GM23338 (cell line): ENCODE data around the gene DPYD.

Source experiments
- EZH2 ChIP-seq: fragments of 200-600 bp; sonication (generic); IDR thresholded peaks from one replicate; pipeline ENCODE4 v1.8.0; 2017; ENCODE audit warnings: antibody characterized with exemption, mild to moderate bottlenecking, low read depth; ENCODE audit not compliant: unreplicated experiment
- JUNB ChIP-seq: IDR thresholded peaks from one replicate; pipeline ENCODE4 v1.6.1; 2016; ENCODE audit warnings: antibody characterized with exemption; ENCODE audit not compliant: unreplicated experiment
- TF ChIP-seq, protein P1 (sequence below), 2 experiments: fragments of 200-600 bp in 1 of 2; sonication (generic) in 1 of 2; conservative IDR thresholded peaks; 2 replicates each; pipeline versions ENCODE4 v1.5.1 to v1.6.1; 2016 to 2017; ENCODE audit warnings: antibody characterized with exemption in 2 of 2, low read depth in 2 of 2, mild to moderate bottlenecking in 2 of 2, moderate library complexity in 1 of 2
- TF ChIP-seq, protein P2 (sequence below): IDR thresholded peaks from 2 replicates; pipeline ENCODE4 v1.6.1; 2016; ENCODE audit warnings: antibody characterized with exemption
- TF ChIP-seq, protein P3 (sequence below): IDR thresholded peaks from one replicate; pipeline ENCODE4 v1.6.1; 2018; ENCODE audit warnings: antibody characterized with exemption; ENCODE audit not compliant: unreplicated experiment

DNA sequence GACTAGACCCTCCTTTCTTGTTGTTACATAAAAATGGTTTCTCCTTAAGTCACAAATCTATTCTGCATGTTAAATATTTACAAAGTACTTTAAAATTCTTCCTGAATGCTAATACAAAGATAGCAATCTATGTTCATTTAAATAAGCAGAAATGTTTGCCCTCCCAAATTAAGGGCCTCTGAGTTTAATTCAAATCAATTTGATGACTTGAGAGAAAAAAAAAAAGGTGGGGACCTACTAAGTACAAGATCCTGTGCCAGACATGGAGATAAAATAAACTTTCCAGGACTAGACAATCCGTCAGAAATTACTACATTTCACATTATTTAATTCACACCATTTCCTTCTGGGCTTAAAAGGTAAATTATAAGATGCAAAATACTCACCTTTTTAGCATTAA lies 548.3 kb downstream of the DPYD start:
- TF ChIP-seq, protein P1, sequence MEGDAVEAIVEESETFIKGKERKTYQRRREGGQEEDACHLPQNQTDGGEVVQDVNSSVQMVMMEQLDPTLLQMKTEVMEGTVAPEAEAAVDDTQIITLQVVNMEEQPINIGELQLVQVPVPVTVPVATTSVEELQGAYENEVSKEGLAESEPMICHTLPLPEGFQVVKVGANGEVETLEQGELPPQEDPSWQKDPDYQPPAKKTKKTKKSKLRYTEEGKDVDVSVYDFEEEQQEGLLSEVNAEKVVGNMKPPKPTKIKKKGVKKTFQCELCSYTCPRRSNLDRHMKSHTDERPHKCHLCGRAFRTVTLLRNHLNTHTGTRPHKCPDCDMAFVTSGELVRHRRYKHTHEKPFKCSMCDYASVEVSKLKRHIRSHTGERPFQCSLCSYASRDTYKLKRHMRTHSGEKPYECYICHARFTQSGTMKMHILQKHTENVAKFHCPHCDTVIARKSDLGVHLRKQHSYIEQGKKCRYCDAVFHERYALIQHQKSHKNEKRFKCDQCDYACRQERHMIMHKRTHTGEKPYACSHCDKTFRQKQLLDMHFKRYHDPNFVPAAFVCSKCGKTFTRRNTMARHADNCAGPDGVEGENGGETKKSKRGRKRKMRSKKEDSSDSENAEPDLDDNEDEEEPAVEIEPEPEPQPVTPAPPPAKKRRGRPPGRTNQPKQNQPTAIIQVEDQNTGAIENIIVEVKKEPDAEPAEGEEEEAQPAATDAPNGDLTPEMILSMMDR (conservative IDR thresholded peaks at IDR 0.05; ENCODE audit: low read depth in 2 of 2) = no peak
- TF ChIP-seq EZH2 (no peak), JUNB (no peak)
- TF ChIP-seq, protein P2, sequence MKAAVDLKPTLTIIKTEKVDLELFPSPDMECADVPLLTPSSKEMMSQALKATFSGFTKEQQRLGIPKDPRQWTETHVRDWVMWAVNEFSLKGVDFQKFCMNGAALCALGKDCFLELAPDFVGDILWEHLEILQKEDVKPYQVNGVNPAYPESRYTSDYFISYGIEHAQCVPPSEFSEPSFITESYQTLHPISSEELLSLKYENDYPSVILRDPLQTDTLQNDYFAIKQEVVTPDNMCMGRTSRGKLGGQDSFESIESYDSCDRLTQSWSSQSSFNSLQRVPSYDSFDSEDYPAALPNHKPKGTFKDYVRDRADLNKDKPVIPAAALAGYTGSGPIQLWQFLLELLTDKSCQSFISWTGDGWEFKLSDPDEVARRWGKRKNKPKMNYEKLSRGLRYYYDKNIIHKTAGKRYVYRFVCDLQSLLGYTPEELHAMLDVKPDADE = no peak
- TF ChIP-seq, protein P3, sequence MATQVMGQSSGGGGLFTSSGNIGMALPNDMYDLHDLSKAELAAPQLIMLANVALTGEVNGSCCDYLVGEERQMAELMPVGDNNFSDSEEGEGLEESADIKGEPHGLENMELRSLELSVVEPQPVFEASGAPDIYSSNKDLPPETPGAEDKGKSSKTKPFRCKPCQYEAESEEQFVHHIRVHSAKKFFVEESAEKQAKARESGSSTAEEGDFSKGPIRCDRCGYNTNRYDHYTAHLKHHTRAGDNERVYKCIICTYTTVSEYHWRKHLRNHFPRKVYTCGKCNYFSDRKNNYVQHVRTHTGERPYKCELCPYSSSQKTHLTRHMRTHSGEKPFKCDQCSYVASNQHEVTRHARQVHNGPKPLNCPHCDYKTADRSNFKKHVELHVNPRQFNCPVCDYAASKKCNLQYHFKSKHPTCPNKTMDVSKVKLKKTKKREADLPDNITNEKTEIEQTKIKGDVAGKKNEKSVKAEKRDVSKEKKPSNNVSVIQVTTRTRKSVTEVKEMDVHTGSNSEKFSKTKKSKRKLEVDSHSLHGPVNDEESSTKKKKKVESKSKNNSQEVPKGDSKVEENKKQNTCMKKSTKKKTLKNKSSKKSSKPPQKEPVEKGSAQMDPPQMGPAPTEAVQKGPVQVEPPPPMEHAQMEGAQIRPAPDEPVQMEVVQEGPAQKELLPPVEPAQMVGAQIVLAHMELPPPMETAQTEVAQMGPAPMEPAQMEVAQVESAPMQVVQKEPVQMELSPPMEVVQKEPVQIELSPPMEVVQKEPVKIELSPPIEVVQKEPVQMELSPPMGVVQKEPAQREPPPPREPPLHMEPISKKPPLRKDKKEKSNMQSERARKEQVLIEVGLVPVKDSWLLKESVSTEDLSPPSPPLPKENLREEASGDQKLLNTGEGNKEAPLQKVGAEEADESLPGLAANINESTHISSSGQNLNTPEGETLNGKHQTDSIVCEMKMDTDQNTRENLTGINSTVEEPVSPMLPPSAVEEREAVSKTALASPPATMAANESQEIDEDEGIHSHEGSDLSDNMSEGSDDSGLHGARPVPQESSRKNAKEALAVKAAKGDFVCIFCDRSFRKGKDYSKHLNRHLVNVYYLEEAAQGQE = no peak
